NCI-H446 (cell line): ENCODE results near the gene LRRTM3.
A peak's percentile ranks its signal among the peaks of the same experiment; 100 is the strongest.

Experiments
- DNase-seq, 2 experiments: peaks; one replicate each; lab custom pipeline; 2025; lab: John Stamatoyannopoulos, UW

Gene LRRTM3

GRCh38 chr10:66934711-66935110 is 8.9 kb downstream of the LRRTM3 start:
- no peak for DNase-seq

GRCh38 chr10:66940965-66941364 is 15.1 kb downstream of the LRRTM3 start:
- no peak for DNase-seq

- DNase-seq: no peak
These were observed 15.7 kb downstream of the LRRTM3 start for GRCh38 chr10:66941491-66941890.

- DNase-seq: no peak
These were observed 16.6 kb downstream of the LRRTM3 start for GRCh38 chr10:66942407-66942806.

- no peak for DNase-seq
These were observed 17.8 kb downstream of the LRRTM3 start for GRCh38 chr10:66943590-66943989.

GRCh38 chr10:66951896-66952295 is 26.1 kb downstream of the LRRTM3 start:
- no peak for DNase-seq

- no peak for DNase-seq
These were observed 32.6 kb downstream of the LRRTM3 start for GRCh38 chr10:66958466-66958865.

GRCh38 chr10:66964946-66965345 is 39.1 kb downstream of the LRRTM3 start:
- no peak for DNase-seq

- peak in 1 of 2 experiments; percentile 32 for DNase-seq
These were observed 54.5 kb downstream of the LRRTM3 start for GRCh38 chr10:66980246-66980815.

GRCh38 chr10:66981361-66982052 is 55.7 kb downstream of the LRRTM3 start:
- peak in 1 of 2 experiments; percentile 21 for DNase-seq

- DNase-seq: no peak
These were observed 56.2 kb downstream of the LRRTM3 start for GRCh38 chr10:66982053-66982420.

GRCh38 chr10:66982792-66983474 is 57.1 kb downstream of the LRRTM3 start:
- peak; percentile 21 to 36 for DNase-seq

- no peak for DNase-seq
These were observed 57.6 kb downstream of the LRRTM3 start for GRCh38 chr10:66983475-66983818.

- no peak for DNase-seq
These were observed 64.5 kb downstream of the LRRTM3 start for GRCh38 chr10:66990143-66990830.

- DNase-seq: no peak
These were observed 71.2 kb downstream of the LRRTM3 start for GRCh38 chr10:66996996-66997395.

- no peak for DNase-seq
These were observed 74.1 kb downstream of the LRRTM3 start for GRCh38 chr10:66999762-67000545.

- no peak for DNase-seq
These were observed 78.9 kb downstream of the LRRTM3 start for GRCh38 chr10:67004690-67005089.

GRCh38 chr10:67005981-67006380 is 80.1 kb downstream of the LRRTM3 start:
- DNase-seq: no peak

- no peak for DNase-seq
These were observed 85.6 kb downstream of the LRRTM3 start for GRCh38 chr10:67011480-67011879.

GRCh38 chr10:67011981-67012380 is 86.1 kb downstream of the LRRTM3 start:
- no peak for DNase-seq

GRCh38 chr10:67015225-67015624 is 89.4 kb downstream of the LRRTM3 start:
- no peak for DNase-seq

GRCh38 chr10:67017218-67017617 is 91.4 kb downstream of the LRRTM3 start:
- no peak for DNase-seq
